Esophagus muscularis mucosa (tissue), 4 donors: ENCODE results near the gene TRIM68. TPM values are rescaled to one million over a fixed set of nuclear protein-coding genes. Genes with fewer than 3 reads are reported as not detected.

Experiments
- DNase-seq: peaks from one replicate; pipeline ENCODE4 v3.0.0-alpha.2; 2017; ENCODE audit errors: extremely low spot score
- H3K27ac ChIP-seq, 4 donors: fragments of 200-600 bp; sonication (generic); replicated peaks in 1 of 4; 1 replicate in 3 of 4; 2 replicates in 1 of 4; pipeline ENCODE4 v1.5.1; 2016 to 2019; ENCODE audit warnings: mild to moderate bottlenecking in 1 of 4
- H3K27me3 ChIP-seq, 4 donors: fragments of 200-600 bp; sonication (generic); one replicate each; pipeline versions ENCODE4 v1.5.1 to v1.6.0; 2016 to 2019
- H3K36me3 ChIP-seq, 4 donors: fragments of 200-600 bp; sonication (generic); one replicate each; pipeline ENCODE4 v1.5.1; 2016 to 2019
- H3K4me1 ChIP-seq, 4 donors: fragments of 200-600 bp; sonication (generic); one replicate each; pipeline ENCODE4 v1.5.1; 2016 to 2019
- H3K4me3 ChIP-seq, 4 donors: fragments of 200-600 bp; sonication (generic); 1 replicate in 2 of 4; 2 replicates in 2 of 4; pipeline ENCODE4 v1.5.1; 2016 to 2019; ENCODE audit warnings: mild to moderate bottlenecking in 4 of 4, moderate library complexity in 1 of 4
- H3K9me3 ChIP-seq, 4 donors: fragments of 200-600 bp; sonication (generic); 1 replicate in 3 of 4; 2 replicates in 1 of 4; pipeline ENCODE4 v1.5.1; 2016 to 2019
- CTCF ChIP-seq, 3 experiments: fragments of 200-600 bp in 2 of 3; fragments of 450-650 bp in 1 of 3; sonication (generic) in 2 of 3; IDR thresholded peaks; one replicate each; pipeline ENCODE4 v1.5.1; 2017 to 2019; ENCODE audit warnings: antibody characterized with exemption in 3 of 3, mild to moderate bottlenecking in 2 of 3, moderate library complexity in 1 of 3
- EP300 ChIP-seq: sonication (generic); formaldehyde crosslinking; IDR thresholded peaks from one replicate; pipeline ENCODE4 v1.6.1; 2017; ENCODE audit warnings: antibody characterized with exemption
- POLR2A ChIP-seq: fragments of 450-650 bp; IDR thresholded peaks from one replicate; pipeline ENCODE4 v1.6.1; 2017; ENCODE audit warnings: antibody characterized with exemption, moderate library complexity, mild to moderate bottlenecking, low read depth
- POLR2AphosphoS5 ChIP-seq, 2 donors: sonication (generic); formaldehyde crosslinking; IDR thresholded peaks; one replicate each; pipeline ENCODE4 v1.6.1; 2017; ENCODE audit warnings: antibody characterized with exemption in 2 of 2
- WGBS: methylation state at CpG from one replicate; pipeline ENCODE4 v1.1.5; 2018; 5-methylcytosine and 5-hydroxymethylcytosine counted together
- intact Hi-C: fragments of 100-400 bp; cut with DNase I; formaldehyde crosslinking; loops from one replicate; pipeline ENCODE4 v1.15.1; 2023
- total RNA-seq, 4 donors: library from RNA; depleted of rRNA; stranded (reverse); fragments of >200 nt; gene quantifications; one replicate each; pipeline versions ENCODE4 v1.1.0 to v1.2.1, GENCODE V29; 2016

Gene TRIM68
- total RNA-seq, 4 donors from 2014 or later = 8.8 to 16.8 (median 11.2) TPM

DNA sequence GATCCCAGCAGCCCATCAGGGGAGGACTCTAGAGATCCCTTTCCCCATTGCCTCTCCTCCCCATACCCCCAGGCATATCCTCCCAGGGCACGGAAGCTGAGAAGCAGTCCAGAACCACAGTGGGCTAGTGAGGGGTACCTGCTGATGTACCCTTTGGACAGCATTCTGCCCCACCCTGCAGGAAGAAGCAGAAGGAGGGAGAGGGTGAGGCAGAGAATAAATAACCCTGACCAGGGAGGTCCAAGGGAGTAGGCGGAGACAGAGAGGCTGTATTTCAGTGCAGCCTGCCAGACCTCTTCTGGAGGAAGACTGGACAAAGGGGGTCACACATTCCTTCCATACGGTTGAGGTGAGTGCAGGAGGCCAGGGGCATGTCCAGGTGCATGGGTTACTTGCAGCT lies 35.7 kb upstream of the TRIM68 start, which contains the start of gene OR51E1:
TSS of gene OR51E1 (plus strand) at position 301 of the 400 bp plus-strand sequence. CDS start 8,545 bp downstream, outside the sequence.
- 79% methylated on average over 3 of the region's 3 CpGs for WGBS
- Histone ChIP-seq H3K4me3 (peak within 1 kb of the TSS in 2 of 4 donors; percentile 13 to 24), H3K27ac (no peak within 1 kb of the TSS), H3K9me3 (no peaks in the 10 kb centered on the region), H3K27me3 (no peaks in the 10 kb centered on the region), H3K4me1 (peaks cover 38 to 66% (median 47%) of the 10 kb centered on the region in 4 donors), H3K36me3 (no peaks in the 10 kb centered on the region)
- DNase-seq = no peak
- TF ChIP-seq POLR2AphosphoS5 (IDR thresholded peaks at IDR 0.05) = no peak
- TF ChIP-seq EP300 = no peak
- TF ChIP-seq CTCF (IDR thresholded peaks at IDR 0.05) = no peak
- no peak for TF ChIP-seq POLR2A
- intact Hi-C loops = no loop called here

DNA sequence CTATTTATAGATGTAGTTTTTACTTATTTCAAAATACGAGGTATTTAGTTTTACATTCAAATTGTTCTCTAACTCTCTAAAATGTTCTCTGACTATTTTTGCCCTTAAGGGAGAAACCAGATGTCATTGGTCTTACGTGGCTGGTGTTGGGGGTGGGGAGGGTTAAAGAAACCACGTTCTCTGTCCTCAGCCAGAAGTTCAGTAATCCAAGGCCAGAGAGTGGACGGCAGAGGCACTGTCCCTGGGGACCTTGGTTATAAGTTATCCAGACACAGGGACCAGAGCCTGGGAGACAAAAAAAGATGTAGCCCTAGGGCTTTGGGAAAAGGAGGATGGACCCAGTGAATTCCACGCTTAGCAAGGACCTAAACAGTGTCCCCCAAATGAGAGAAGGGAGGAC lies 35.0 kb upstream of the TRIM68 start:
- WGBS = 40% methylated on average over 5 of the region's 5 CpGs
- no peak for TF ChIP-seq POLR2A
- peak in 1 of 2 donors; percentile 13 for TF ChIP-seq POLR2AphosphoS5 (IDR thresholded peaks at IDR 0.05)
- intact Hi-C loops = no loop called here
- peaks cover 37 to 64% (median 44%) of the 10 kb centered on the region in 4 donors for H3K4me1 ChIP-seq
- no peaks in the 10 kb centered on the region for H3K9me3 ChIP-seq
- H3K36me3 ChIP-seq = no peaks in the 10 kb centered on the region
- H3K4me3 ChIP-seq = no peak overlapping the region
- no peaks in the 10 kb centered on the region for H3K27me3 ChIP-seq
- no peak overlapping the region for H3K27ac ChIP-seq
- DNase-seq = no peak

DNA sequence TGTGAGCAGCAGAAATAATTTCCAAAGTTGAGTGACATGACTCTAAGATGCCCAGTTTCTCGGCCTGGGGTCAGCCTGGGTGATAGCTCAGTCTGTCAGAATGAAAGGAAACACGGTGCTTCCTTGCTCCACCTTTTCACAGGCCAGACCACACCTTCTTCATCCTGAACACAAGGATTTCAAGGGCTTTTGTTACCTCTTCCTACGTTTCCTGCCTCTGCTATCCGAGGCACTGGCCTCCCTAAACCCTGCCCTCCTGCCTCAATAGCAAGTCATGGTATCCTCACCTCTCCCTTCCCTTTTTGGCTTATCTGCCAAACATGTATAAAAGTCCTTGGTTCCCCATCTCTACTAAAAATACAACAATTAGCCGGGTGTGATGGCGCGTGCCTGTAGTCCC lies 34.0 kb upstream of the TRIM68 start:
- H3K27ac ChIP-seq = no peak overlapping the region
- no peaks in the 10 kb centered on the region for H3K9me3 ChIP-seq
- H3K4me3 ChIP-seq = no peak overlapping the region
- TF ChIP-seq EP300 = no peak
- TF ChIP-seq CTCF (IDR thresholded peaks at IDR 0.05) = no peak
- no peak for TF ChIP-seq POLR2AphosphoS5 (IDR thresholded peaks at IDR 0.05)
- TF ChIP-seq POLR2A = no peak
- peaks cover 30 to 59% (median 37%) of the 10 kb centered on the region in 4 donors for H3K4me1 ChIP-seq
- intact Hi-C loops = no loop called here
- H3K36me3 ChIP-seq = no peaks in the 10 kb centered on the region
- no peaks in the 10 kb centered on the region for H3K27me3 ChIP-seq
- no peak for DNase-seq
- 69% methylated on average over 7 of the region's 7 CpGs for WGBS

DNA sequence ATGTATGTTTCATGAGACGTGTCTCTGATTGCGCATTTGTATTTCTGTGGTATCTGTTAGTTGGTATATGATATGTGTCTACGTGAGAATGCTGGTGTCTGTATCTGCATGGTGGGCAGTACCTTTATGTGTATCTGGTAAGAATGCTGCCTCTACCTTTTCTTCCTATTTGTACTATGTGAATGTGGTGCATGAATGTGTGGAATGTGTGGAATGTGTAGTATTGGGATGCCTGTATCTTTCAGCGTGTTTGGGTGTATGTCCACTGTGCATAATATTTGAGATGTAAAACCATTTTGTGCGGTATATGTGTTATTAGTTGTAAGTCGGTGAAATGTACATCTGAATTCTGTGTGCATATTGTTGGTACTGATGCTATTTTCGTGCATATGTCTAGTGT lies 33.5 kb upstream of the TRIM68 start:
- H3K4me3 ChIP-seq = no peak overlapping the region
- DNase-seq = no peak
- H3K9me3 ChIP-seq = no peaks in the 10 kb centered on the region
- no peaks in the 10 kb centered on the region for H3K36me3 ChIP-seq
- intact Hi-C loops = no loop called here
- H3K27ac ChIP-seq = no peak overlapping the region
- 89% methylated on average over 7 of the region's 7 CpGs for WGBS
- TF ChIP-seq POLR2AphosphoS5 (IDR thresholded peaks at IDR 0.05) (no peak), EP300 (no peak), POLR2A (no peak), CTCF (IDR thresholded peaks at IDR 0.05) (no peak)
- peaks cover 25 to 58% (median 36%) of the 10 kb centered on the region in 4 donors for H3K4me1 ChIP-seq
- H3K27me3 ChIP-seq = no peaks in the 10 kb centered on the region

DNA sequence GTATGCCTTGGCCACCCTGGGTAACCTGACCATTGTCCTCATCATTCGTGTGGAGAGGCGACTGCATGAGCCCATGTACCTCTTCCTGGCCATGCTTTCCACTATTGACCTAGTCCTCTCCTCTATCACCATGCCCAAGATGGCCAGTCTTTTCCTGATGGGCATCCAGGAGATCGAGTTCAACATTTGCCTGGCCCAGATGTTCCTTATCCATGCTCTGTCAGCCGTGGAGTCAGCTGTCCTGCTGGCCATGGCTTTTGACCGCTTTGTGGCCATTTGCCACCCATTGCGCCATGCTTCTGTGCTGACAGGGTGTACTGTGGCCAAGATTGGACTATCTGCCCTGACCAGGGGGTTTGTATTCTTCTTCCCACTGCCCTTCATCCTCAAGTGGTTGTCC lies 31.9 kb upstream of the TRIM68 start:
- 92% methylated on average over 6 of the region's 6 CpGs for WGBS
- H3K36me3 ChIP-seq = no peaks in the 10 kb centered on the region

More for the DNA sequence above, 31.9 kb upstream of the TRIM68 start:
- no peak overlapping the region for H3K4me3 ChIP-seq
- no peaks in the 10 kb centered on the region for H3K9me3 ChIP-seq
- peaks cover 16 to 43% (median 21%) of the 10 kb centered on the region in 4 donors for H3K4me1 ChIP-seq
- TF ChIP-seq POLR2AphosphoS5 (IDR thresholded peaks at IDR 0.05) (no peak), POLR2A (no peak), CTCF (IDR thresholded peaks at IDR 0.05) (no peak)
- peak; percentile 91 for DNase-seq
- H3K27ac ChIP-seq = no peak overlapping the region
- no peaks in the 10 kb centered on the region for H3K27me3 ChIP-seq
- intact Hi-C loops = loop anchor here (5.0 kb wide), 1 partner anchor 362 kb away; no protein-coding TSS in a partner anchor
